GM18519 (cell line): Measurements from ENCODE around the gene SOX30.

Experiments used
- ATAC-seq: cut with Tn5 transposase; IDR thresholded peaks from one replicate; pipeline ENCODE4 v1.9.1; 2021; ENCODE audit warnings: mild to moderate bottlenecking, moderate library complexity; ENCODE audit not compliant: unreplicated experiment, low FRiP score

Gene SOX30

DNA sequence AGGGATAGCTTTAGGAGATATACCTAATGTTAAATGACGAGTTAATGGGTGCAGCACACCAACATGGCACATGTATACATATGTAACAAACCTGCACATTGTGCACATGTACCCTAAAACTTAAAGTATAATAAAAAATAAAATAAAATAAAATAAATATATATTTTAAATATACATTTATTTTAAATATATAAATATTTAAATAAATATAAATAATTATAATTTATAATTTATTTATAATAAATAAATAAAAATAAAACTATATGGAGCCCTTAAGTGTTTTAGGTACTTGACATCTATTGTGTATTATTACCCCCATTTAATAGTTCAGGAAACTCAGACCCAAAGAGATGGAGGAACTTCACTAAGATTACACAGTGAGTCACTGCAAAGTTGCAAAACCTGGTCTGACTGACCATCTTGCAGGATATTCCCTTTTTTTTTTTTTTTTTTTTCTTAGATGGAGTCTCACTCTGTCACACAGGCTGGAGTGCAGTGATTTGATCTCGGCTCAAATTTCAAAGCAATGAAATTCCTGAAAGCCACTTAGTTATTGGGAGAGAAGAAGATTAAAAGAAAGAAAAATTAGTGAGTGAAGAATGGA is 13.3 kb upstream of the SOX30 start:
- no peak for ATAC-seq

DNA sequence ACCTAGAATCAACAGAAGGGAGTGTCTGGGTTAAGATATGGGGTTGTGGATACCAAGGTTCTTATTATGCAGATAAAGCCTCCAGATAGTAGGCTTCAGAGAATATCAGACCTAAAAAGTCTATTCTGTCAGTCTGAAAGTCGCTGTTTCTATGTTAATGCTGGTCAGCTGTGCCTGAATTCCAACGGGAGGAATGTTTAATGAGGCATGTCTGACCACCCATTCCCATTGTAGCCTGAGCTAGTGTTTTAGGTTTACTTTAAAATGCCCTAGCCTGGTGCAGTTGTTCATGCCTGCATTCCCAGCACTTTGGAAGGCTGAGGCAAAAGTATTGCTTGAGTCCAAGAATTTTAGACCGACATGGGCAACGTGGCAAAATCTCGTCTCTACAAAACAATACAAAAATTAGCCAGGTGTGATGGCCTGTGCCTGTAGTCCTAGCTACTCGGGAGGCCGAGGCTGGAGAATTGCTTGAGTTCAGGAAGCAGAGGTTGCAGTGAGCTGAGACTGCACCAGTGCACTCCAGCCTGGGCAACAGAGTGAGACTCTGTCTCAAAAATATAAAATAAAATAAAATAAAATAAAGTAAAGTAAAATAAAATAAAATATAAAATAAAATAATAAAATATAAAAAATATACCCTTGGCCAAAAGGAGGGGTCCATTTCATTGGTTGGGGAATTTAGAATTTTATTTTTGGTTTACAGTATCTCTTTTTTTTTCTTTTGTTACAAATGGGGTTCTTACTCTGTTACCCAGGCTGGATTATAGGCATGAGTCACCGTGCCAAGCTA is 7.8 kb upstream of the SOX30 start:
- no peak for ATAC-seq

DNA sequence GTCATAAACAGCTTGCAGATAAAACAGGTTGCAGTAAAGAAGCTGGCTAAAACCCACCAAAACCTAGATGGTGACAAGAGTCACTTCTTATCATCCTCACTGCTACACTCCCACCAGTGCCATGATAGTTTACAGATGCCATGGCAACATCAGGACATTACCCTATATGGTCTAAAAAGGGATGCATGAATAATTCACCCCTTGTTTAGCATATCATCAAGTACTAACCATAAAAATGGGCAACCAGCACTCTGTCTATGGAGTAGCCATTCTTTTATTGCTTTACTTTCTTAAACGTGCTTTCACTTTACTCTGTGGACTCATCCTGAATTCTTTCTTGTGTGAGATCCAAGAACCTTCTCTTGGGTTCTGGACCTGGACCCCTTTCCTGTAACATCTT is 6.7 kb upstream of the SOX30 start:
- ATAC-seq, result no peak

DNA sequence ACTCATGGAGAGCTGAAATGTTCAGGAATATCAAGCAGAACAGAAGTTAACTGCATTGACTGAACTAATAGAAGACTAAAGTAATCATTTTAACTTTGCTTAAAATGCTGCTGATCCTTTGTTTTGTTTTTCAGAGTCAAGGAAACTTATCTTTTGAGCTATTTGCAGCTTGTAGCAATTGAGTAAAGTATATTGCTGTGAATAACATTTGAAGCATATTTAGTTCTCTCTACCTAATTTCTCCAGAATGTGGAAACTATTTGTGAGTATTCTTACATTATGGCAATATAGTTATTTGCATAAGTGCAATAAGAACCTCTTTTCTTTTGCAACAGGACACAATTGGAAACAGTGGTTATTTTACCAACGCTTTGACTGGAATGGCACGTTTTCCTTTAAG is 5.3 kb upstream of the SOX30 start:
- no peak for ATAC-seq

DNA sequence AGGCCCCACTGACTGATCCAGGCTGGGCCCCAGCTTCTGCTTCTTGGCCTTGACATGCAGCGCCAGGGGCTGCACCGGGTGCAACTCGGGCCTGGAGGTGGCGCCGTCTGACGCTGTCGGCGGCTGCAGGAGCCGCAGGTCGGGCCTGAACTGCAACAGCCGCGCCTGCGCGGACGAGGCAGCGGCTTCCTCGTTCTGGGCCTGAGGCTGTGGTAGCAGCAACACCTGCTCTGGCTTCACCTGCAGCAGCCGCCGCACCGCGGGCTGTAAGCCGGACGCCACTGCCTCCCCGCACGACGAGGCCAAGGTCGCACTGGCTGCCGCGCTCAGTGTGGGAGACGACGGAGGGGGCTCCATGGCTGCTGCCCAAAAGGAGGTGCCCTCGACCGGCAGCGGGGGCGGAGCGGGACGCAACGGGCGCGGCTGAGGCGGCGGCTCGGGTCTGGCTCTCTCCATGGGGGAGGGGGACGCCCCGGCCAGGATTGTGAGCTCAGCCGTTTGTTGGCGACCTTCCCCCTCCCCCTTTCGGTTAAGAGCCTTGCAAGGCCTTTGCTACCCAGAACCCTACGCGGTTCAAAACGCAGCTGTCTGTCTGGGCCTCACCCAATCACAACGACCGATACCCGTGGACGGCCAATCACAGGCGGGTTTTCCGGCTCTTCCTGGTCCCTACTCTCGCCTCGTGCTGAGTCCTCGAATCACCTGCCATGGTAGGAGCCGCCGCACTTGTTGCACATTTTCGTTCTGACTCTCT is 438 bp downstream of the SOX30 start:
- ATAC-seq, result peak; percentile 80

DNA sequence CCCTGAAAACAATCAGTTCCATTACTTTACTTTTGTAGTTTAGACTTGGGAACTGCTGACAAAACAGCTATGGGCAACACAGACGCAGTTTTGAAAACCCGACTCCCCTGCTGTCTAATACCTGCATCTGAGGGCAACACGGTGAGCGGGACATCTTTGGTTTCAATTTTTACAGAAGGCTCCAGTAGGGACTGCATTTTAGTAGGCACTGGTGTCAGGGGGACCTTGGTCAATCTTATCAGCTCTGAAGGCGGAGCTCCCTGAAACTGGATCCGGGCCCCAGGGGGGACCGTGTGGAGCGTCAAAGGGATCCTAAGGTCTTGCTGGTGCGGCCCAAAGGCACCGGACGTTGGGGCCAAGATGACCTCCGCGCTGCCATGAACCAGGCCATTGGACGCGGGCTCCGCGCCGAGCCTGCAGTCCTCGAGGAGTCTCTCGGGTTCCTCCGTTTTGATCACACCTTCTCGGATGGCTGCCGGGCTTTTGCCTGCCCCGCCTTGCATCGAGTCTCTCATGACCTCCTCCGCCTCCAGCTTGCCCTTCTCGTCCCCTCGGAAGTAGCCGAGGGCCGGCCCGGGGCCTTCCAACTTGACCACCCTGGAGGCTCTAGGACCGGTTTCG is 1.1 kb downstream of the SOX30 start:
- no peak for ATAC-seq

DNA sequence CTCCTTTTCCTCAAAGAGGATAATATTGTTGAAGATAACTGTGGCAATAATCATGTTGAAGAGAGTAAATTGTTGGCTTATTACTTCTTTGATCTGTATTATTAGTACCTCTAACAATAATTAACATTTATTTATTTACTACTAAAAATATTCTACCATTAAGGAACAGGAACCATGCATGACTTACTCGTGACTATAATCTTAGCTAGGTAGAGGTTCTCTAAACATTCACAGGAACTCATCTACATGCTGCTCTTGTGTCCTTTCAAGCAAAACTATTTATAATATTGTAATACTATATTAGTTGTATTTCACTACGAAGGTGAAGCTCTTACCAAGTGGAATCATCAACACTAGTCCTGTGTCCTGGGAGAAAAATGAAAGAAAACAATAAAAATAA is 3.1 kb downstream of the SOX30 start:
- ATAC-seq, result no peak

DNA sequence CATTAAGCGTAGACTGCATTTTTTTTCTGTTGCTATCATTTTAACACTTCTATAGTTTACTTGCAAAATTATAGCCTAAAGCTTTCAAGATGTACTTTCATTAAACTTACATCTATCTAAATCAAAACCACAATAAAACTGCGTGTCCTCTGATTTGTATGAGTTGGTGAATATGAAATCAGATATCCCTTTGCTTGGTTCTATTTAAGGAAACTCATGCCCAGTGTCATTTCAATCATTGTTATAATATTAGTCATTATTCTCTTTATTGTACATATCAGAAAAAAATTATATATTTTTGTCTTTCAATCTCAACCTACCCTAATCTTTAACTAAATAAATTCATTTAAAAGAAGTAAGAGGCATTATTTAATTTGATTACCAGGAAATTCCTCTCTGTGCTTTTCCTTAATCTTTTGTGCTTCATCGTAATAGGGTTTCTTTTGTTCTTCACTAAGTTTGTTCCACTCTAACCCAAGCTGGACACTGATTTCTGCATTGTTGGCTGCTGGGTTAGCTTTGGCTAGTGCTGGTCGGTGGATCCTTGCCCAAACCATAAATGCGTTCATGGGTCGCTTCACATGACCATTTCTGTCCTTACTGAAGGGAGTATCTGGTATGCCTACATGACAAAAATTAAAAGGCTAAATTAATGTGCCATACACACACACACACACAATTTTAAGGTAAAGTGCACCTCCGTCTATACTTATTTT is 3.8 kb downstream of the SOX30 start:
- no peak for ATAC-seq

DNA sequence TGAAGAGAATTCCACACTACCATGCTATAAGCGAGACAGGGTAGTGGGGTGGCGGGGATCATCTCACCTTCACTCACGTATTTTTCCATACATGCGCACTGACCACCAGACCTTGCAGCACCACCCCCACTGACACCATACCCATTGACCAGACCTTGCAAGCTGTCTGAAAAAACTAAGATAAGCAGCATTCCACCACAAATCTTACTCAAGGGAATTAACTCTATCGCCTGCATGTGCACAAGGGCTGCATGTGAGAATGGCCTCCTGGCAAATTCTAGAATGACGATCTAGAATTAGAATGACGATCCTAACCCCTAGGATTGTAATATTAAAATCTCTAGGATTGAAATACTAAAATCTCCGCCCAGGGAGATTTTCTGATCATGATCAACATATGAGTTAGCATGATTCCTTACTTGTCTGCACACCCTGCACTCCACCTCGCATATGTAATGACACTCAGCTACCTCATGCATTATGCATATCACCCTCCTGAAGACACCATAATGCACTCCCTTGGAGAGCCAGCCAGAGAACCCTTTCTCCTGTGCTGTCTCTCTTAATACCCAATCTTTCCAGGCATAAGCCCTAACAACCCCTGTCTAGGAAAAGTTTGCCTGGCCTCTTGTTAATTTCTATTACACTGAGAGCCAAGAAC is 11.7 kb downstream of the SOX30 start:
- no peak for ATAC-seq

DNA sequence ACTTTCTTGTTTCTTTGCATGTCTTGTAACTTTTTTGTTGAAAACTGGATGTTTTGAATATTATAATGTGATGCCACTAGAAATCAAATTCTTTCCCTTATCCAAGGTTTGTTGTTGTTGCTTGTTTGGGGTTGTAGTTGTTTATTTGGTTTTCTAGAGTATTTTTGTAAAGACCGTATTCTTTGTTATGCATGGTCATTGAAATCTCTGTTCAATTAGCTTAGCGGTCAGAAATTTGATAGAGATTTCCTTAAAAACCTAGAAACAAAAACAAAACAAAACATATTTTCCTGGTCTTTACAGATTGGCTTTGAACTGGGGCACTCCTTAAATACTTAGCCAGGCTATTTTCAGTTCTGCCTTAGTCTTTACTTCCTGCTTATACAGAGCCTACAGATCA is 21.9 kb downstream of the SOX30 start:
- ATAC-seq, result no peak

DNA sequence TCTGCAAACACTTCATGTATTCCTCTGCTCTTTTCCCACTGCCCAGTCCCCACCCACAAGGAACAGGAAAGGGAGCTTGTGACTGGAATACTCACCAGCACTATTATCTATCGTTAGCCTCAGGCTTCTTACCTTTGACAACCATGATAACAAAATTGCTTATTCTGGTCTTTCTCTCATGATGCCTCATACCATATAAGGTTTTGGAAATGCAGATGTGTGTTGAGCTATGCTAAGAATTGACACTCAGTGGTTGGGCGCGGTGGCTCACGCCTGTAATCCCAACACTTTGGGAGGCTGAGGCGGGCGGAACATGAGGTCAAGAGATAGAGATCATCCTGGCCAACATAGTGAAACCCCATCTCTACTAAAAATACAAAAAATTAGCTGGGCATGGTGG is 25.4 kb downstream of the SOX30 start:
- ATAC-seq, result no peak

DNA sequence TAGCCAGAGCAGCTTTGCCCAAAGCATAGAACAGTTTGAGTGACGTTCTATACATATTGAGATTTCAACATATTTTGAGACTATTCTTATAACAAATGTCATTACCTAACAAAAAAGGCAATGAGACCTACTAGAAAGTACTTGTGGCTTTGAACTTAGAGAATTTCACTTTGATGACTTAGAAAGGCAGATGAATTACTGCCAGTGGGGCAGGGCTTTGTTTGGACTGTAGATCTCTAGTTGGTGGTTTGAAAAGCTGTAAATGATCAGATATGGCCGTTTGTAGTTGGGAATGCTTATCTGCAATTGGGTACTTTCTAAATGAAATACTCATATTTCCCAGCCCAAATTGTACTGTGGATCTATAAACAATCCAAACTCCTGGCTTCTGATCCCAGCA is 28.1 kb downstream of the SOX30 start:
- no peak for ATAC-seq

DNA sequence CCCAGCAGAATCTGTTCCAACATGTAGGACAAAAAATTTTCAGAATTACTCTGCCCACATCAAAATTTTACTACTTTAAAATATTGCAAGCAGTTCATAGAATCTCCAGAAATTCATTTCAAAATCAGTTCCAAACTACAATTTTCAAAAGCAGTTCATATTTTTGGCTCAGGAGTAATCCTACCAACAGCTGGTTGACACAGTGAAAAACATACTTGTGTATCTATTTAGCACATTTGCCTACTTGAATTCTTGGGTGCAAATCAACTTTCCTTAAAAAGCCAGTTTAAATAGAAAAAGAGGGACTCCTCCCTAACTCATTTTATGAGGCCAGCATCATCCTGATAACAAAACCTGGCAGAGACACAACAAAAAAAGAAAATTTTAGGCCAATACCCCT is 31.5 kb downstream of the SOX30 start:
- no peak for ATAC-seq

DNA sequence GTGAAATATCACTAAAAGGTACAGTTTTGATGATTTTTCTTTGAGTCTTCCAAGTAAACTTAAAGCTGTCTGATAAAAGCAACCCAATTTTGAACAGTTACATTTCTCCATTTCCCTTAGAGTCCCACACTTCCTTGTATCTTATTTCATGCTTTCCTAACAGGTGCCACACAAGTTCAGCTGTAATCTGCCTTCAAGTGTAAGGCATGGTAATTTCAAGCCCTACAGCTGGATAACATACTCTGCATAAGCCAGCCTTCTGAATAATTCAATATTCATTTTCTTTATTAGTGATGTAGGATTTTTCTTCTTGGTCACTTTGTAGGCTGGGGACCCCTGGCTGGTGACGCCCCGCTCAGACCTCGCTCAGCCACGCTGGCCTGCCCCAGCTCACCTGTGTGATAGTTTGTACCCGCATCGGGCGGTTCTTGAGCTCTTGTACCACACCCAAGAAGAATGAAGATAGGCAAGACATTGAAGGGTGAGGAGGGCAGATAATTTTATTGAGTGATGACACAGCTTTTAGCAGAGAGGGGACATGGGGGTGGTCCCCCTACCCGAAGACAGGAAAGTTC is 34.0 kb downstream of the SOX30 start:
- no peak for ATAC-seq

DNA sequence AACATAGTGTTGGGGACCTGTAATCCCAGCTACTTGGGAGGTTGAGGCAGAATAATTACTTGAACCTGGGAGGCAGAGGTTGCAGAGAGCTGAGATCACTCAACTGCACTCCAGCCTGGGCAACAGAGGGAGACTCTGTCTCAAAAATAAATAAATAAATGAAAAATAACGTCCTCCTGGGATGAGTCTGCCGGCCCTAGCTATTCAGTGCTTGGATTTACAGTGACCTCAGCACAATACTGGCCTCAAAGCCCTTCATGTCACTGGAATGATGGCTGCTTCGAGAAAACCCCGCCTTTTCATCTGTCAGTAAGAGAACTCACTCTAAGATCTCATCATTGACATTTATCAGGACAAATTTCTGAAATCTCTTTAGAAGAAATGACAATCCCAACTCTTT is 35.5 kb downstream of the SOX30 start:
- ATAC-seq, result no peak

DNA sequence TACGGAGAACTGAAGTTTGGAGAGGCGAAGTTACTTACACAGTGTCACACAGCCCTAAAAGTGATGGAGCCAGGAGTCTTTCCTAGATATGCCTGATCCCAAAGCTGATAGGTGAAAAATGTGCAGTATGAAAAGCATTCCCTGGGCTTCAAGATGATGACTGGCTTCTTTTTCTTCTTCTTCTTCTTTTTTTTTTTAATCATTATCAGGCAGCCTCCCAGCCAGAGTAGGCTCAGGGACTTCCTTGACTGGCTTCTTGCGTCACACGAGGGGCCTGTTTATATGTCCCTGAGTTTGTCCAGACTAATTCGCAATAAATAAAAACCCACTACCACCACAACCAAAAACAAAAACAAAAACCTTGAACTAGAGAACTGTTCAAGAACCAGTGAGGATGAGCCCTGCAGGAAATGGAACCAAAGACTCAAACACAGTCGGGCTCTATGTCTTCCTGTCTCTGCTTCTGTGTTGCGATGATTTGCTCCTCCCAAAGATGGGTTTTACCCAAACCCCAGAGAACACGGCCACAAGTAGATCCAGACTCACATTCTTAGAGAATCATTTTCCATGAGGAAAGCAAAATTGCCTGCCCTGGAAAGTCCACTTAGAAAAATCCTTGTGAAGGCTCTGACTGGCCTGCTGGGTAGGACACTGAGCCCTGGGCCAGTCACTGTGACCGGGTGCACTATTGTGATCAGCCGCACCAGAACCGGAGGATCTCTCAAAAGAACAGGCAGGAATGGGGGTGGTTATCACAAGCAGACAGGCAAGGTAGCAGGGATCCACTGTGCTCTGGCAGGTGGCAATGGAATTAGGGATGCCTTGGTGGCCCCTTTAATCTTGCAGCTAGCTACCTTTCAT is 38.6 kb downstream of the SOX30 start:
- ATAC-seq, result no peak

DNA sequence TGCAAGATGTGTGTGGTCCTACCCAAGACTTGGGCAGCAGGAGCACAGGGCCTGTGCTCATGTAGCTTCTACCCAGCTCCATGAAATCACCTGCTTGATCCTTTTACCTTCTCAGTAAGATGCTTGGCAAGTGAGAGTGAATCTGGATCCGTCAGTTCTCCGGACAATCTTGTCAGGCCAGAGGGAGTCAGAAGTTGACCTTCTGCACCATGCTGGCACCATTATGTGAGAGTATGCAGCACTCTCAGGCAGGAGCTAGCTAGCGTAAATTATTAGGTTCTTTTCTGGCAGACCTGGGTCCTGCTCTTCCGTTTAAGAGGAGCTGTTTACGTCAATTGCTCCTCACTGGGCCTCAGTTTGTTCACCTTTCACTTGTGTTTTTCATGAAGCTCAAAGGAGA is 39.7 kb downstream of the SOX30 start:
- no peak for ATAC-seq

DNA sequence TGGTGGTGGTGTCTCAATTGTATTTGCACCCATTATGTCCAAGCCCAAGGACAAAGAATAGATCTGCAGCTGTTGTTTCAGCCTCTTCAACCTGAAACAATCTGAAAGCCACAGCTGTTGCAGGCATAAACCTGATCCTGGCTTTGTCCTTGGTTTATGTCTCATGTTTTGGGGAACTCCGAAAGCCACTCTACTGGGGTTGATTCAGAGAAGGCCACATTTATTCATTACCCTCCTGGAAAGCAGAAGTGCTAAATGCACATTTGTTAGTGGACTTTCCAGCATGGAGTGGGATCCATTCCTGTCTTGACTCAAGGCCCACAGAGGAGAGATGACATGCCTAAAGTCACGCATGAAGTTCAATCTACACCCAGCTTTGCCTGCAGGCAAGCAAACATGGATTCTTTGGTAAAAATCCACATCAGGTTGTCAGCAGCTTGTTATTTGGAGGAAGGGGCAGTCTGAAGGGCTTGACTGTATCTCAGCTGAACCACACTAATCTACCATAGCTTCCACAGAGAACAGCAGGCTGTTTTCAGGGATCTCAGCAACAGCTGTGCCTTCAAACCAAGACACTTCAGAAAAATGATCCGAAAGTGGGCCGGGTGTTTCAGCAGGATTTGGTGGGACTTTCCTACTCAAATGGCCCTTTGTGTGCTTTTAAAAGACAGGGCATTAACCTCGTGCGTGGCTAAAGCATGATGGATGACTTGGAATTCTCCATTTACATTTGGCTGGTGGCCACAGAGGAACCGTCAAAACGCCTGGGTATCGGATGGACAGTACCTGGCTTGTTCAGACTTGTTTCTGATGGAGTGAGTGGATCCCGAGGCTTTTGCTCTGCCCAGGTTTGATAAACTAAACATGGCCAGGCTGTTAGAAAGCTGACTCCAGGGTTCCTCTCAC is 40.4 kb downstream of the SOX30 start:
- ATAC-seq, result no peak
